Measurements from ENCODE around the gene C1orf159.

DNA sequence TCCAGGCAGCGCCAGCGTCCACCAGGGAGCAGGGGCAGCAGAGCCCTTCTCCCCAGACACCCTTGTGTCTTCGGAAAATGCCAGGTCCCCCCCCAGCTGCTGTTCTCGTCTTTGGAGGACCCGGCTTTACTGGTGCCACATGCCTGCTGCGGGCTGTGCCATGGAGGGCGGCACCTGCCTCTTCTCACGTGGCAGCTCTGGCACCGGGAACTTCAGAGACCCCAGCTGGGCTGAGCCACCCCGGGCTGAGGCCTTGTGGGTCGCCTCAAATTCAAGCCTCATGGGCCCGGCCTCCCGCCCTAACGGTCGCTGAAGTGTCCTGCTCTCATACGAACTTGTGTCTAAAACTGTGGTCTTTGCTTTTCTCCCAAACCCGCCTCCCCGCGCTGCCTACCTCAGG is 27.0 kb upstream of the C1orf159 start:
- TF ChIP-seq POLR2A (IDR thresholded peaks at IDR 0.05), result no peak
- TF ChIP-seq, protein P1, sequence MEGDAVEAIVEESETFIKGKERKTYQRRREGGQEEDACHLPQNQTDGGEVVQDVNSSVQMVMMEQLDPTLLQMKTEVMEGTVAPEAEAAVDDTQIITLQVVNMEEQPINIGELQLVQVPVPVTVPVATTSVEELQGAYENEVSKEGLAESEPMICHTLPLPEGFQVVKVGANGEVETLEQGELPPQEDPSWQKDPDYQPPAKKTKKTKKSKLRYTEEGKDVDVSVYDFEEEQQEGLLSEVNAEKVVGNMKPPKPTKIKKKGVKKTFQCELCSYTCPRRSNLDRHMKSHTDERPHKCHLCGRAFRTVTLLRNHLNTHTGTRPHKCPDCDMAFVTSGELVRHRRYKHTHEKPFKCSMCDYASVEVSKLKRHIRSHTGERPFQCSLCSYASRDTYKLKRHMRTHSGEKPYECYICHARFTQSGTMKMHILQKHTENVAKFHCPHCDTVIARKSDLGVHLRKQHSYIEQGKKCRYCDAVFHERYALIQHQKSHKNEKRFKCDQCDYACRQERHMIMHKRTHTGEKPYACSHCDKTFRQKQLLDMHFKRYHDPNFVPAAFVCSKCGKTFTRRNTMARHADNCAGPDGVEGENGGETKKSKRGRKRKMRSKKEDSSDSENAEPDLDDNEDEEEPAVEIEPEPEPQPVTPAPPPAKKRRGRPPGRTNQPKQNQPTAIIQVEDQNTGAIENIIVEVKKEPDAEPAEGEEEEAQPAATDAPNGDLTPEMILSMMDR (IDR thresholded peaks at IDR 0.05), result no peak
